ENCODE results near the gene RGL1.
A peak's percentile ranks its signal among the peaks of the same experiment; 100 is the strongest.

RGL1 gene

GRCh38 chr1:183787704-183788103 is 17.2 kb upstream of the RGL1 start:
- Histone ChIP-seq H3K27ac (ENCODE audit: insufficient read depth in 1 of 2, low read depth in 1 of 2, low read length in 2 of 2, poor library complexity in 1 of 2, severe bottlenecking in 2 of 2) (no peak overlapping the region), H3K9me3 (ENCODE audit: control extremely low read depth in 1 of 5, control insufficient read depth in 4 of 5, insufficient read depth in 2 of 5, low read depth in 1 of 5, low read length in 4 of 5) (no peaks in the 10 kb centered on the region), H3K36me3 (ENCODE audit: control insufficient read depth in 4 of 4, insufficient read depth in 4 of 4, low read length in 3 of 4) (no peaks in the 10 kb centered on the region), H3K4me1 (ENCODE audit: control extremely low read depth in 1 of 4, control insufficient read depth in 4 of 4, insufficient read depth in 4 of 4, low read length in 3 of 4) (no peaks in the 10 kb centered on the region), H3K4me3 (ENCODE audit: control insufficient read depth in 1 of 7, extremely low read depth in 1 of 7, insufficient read depth in 4 of 7, low read depth in 2 of 7, low read length in 6 of 7) (no peak overlapping the region), H3K27me3 (replicated peaks in 2 of 5; ENCODE audit: control insufficient read depth in 4 of 5, insufficient read depth in 5 of 5, low read length in 4 of 5) (no peaks in the 10 kb centered on the region)
- WGBS (ENCODE audit: insufficient coverage) = 43% methylated on average over 1 of the region's 2 CpGs
- CTCF ChIA-PET = no interaction called here
- POLR2A ChIA-PET = no interaction called here
- DNase-seq = no peak

GRCh38 chr1:183791319-183791718 is 13.6 kb upstream of the RGL1 start:
- POLR2A ChIA-PET = no interaction called here
- no peak for DNase-seq
- no peaks in the 10 kb centered on the region for H3K27me3 ChIP-seq (replicated peaks in 2 of 5; ENCODE audit: control insufficient read depth in 4 of 5, insufficient read depth in 5 of 5, low read length in 4 of 5)
- H3K4me1 ChIP-seq (ENCODE audit: control extremely low read depth in 1 of 4, control insufficient read depth in 4 of 4, insufficient read depth in 4 of 4, low read length in 3 of 4) = no peaks in the 10 kb centered on the region
- no peaks in the 10 kb centered on the region for H3K36me3 ChIP-seq (ENCODE audit: control insufficient read depth in 4 of 4, insufficient read depth in 4 of 4, low read length in 3 of 4)
- H3K9me3 ChIP-seq (ENCODE audit: control extremely low read depth in 1 of 5, control insufficient read depth in 4 of 5, insufficient read depth in 2 of 5, low read depth in 1 of 5, low read length in 4 of 5) = peaks cover 0 to 2% (median 0%) of the 10 kb centered on the region in 5 experiments
- H3K4me3 ChIP-seq (ENCODE audit: control insufficient read depth in 1 of 7, extremely low read depth in 1 of 7, insufficient read depth in 4 of 7, low read depth in 2 of 7, low read length in 6 of 7) = no peak overlapping the region
- no peak overlapping the region for H3K27ac ChIP-seq (ENCODE audit: insufficient read depth in 1 of 2, low read depth in 1 of 2, low read length in 2 of 2, poor library complexity in 1 of 2, severe bottlenecking in 2 of 2)
- CTCF ChIA-PET = interaction anchor here (1.2 kb wide), 1 partner anchor 12 kb away, joined by 3 read pairs; no protein-coding TSS in a partner anchor

- Histone ChIP-seq H3K4me1 (ENCODE audit: control extremely low read depth in 1 of 4, control insufficient read depth in 4 of 4, insufficient read depth in 4 of 4, low read length in 3 of 4) (no peaks in the 10 kb centered on the region), H3K36me3 (ENCODE audit: control insufficient read depth in 4 of 4, insufficient read depth in 4 of 4, low read length in 3 of 4) (no peaks in the 10 kb centered on the region), H3K4me3 (ENCODE audit: control insufficient read depth in 1 of 7, extremely low read depth in 1 of 7, insufficient read depth in 4 of 7, low read depth in 2 of 7, low read length in 6 of 7) (no peak overlapping the region), H3K27ac (ENCODE audit: insufficient read depth in 1 of 2, low read depth in 1 of 2, low read length in 2 of 2, poor library complexity in 1 of 2, severe bottlenecking in 2 of 2) (no peak overlapping the region), H3K27me3 (replicated peaks in 2 of 5; ENCODE audit: control insufficient read depth in 4 of 5, insufficient read depth in 5 of 5, low read length in 4 of 5) (no peaks in the 10 kb centered on the region), H3K9me3 (ENCODE audit: control extremely low read depth in 1 of 5, control insufficient read depth in 4 of 5, insufficient read depth in 2 of 5, low read depth in 1 of 5, low read length in 4 of 5) (peaks cover 0 to 2% (median 0%) of the 10 kb centered on the region in 5 experiments)
- peak in 1 of 3 donors; percentile 22 for DNase-seq
- ChIA-PET CTCF (interaction anchor here (1.2 kb wide), 1 partner anchor 11 kb away, joined by 3 read pairs; no protein-coding TSS in a partner anchor), POLR2A (interaction anchor here (0.7 kb wide), 1 partner anchor 179 kb away, joined by 3 read pairs; no protein-coding TSS in a partner anchor)
- no CpG with 5 or more reads among the region's 2 CpGs for WGBS (ENCODE audit: insufficient coverage)
Measured at GRCh38 chr1:183792300-183792699, 12.6 kb upstream of the RGL1 start.

- WGBS (ENCODE audit: insufficient coverage) = no CpG with 5 or more reads among the region's 1 CpG
- POLR2A ChIA-PET = no interaction called here
- no peak for DNase-seq
- Histone ChIP-seq H3K4me1 (ENCODE audit: control extremely low read depth in 1 of 4, control insufficient read depth in 4 of 4, insufficient read depth in 4 of 4, low read length in 3 of 4) (no peaks in the 10 kb centered on the region), H3K4me3 (ENCODE audit: control insufficient read depth in 1 of 7, extremely low read depth in 1 of 7, insufficient read depth in 4 of 7, low read depth in 2 of 7, low read length in 6 of 7) (no peak overlapping the region), H3K27me3 (replicated peaks in 2 of 5; ENCODE audit: control insufficient read depth in 4 of 5, insufficient read depth in 5 of 5, low read length in 4 of 5) (no peaks in the 10 kb centered on the region), H3K36me3 (ENCODE audit: control insufficient read depth in 4 of 4, insufficient read depth in 4 of 4, low read length in 3 of 4) (no peaks in the 10 kb centered on the region), H3K27ac (ENCODE audit: insufficient read depth in 1 of 2, low read depth in 1 of 2, low read length in 2 of 2, poor library complexity in 1 of 2, severe bottlenecking in 2 of 2) (no peak overlapping the region), H3K9me3 (ENCODE audit: control extremely low read depth in 1 of 5, control insufficient read depth in 4 of 5, insufficient read depth in 2 of 5, low read depth in 1 of 5, low read length in 4 of 5) (peaks cover 0 to 2% (median 0%) of the 10 kb centered on the region in 5 experiments)
- CTCF ChIA-PET = no interaction called here
Measured at GRCh38 chr1:183794088-183794487, 10.8 kb upstream of the RGL1 start.

- H3K27ac ChIP-seq (ENCODE audit: insufficient read depth in 1 of 2, low read depth in 1 of 2, low read length in 2 of 2, poor library complexity in 1 of 2, severe bottlenecking in 2 of 2) = no peak overlapping the region
- peaks cover 0 to 12% (median 2%) of the 10 kb centered on the region in 5 experiments for H3K9me3 ChIP-seq (ENCODE audit: control extremely low read depth in 1 of 5, control insufficient read depth in 4 of 5, insufficient read depth in 2 of 5, low read depth in 1 of 5, low read length in 4 of 5)
- POLR2A ChIA-PET = no interaction called here
- H3K4me1 ChIP-seq (ENCODE audit: control extremely low read depth in 1 of 4, control insufficient read depth in 4 of 4, insufficient read depth in 4 of 4, low read length in 3 of 4) = peaks cover 3 to 8% (median 6%) of the 10 kb centered on the region in 4 experiments
- WGBS (ENCODE audit: insufficient coverage) = 100% methylated on average over 1 of the region's 1 CpG
- CTCF ChIA-PET = no interaction called here
- no peak overlapping the region for H3K4me3 ChIP-seq (ENCODE audit: control insufficient read depth in 1 of 7, extremely low read depth in 1 of 7, insufficient read depth in 4 of 7, low read depth in 2 of 7, low read length in 6 of 7)
- H3K36me3 ChIP-seq (ENCODE audit: control insufficient read depth in 4 of 4, insufficient read depth in 4 of 4, low read length in 3 of 4) = no peaks in the 10 kb centered on the region
- peaks cover 0 to 6% (median 0%) of the 10 kb centered on the region in 5 experiments for H3K27me3 ChIP-seq (replicated peaks in 2 of 5; ENCODE audit: control insufficient read depth in 4 of 5, insufficient read depth in 5 of 5, low read length in 4 of 5)
- DNase-seq = no peak
Measured at GRCh38 chr1:183800449-183800848, 4.5 kb upstream of the RGL1 start.

GRCh38 chr1:183801649-183802048 is 3.3 kb upstream of the RGL1 start:
- Histone ChIP-seq H3K9me3 (ENCODE audit: control extremely low read depth in 1 of 5, control insufficient read depth in 4 of 5, insufficient read depth in 2 of 5, low read depth in 1 of 5, low read length in 4 of 5) (peaks cover 0 to 12% (median 2%) of the 10 kb centered on the region in 5 experiments), H3K27ac (ENCODE audit: insufficient read depth in 1 of 2, low read depth in 1 of 2, low read length in 2 of 2, poor library complexity in 1 of 2, severe bottlenecking in 2 of 2) (no peak overlapping the region), H3K27me3 (replicated peaks in 2 of 5; ENCODE audit: control insufficient read depth in 4 of 5, insufficient read depth in 5 of 5, low read length in 4 of 5) (peaks cover 0 to 14% (median 5%) of the 10 kb centered on the region in 5 experiments), H3K4me1 (ENCODE audit: control extremely low read depth in 1 of 4, control insufficient read depth in 4 of 4, insufficient read depth in 4 of 4, low read length in 3 of 4) (peaks cover 3 to 18% (median 15%) of the 10 kb centered on the region in 4 experiments), H3K36me3 (ENCODE audit: control insufficient read depth in 4 of 4, insufficient read depth in 4 of 4, low read length in 3 of 4) (no peaks in the 10 kb centered on the region), H3K4me3 (ENCODE audit: control insufficient read depth in 1 of 7, extremely low read depth in 1 of 7, insufficient read depth in 4 of 7, low read depth in 2 of 7, low read length in 6 of 7) (no peak overlapping the region)
- DNase-seq = no peak
- ChIA-PET CTCF (no interaction called here), POLR2A (no interaction called here)
- WGBS (ENCODE audit: insufficient coverage) = 97% methylated on average over 2 of the region's 2 CpGs

GRCh38 chr1:183804387-183804786 is 533 bp upstream of the RGL1 start:
- Histone ChIP-seq H3K4me1 (ENCODE audit: control extremely low read depth in 1 of 4, control insufficient read depth in 4 of 4, insufficient read depth in 4 of 4, low read length in 3 of 4) (peaks cover 3 to 25% (median 16%) of the 10 kb centered on the region in 4 experiments), H3K36me3 (ENCODE audit: control insufficient read depth in 4 of 4, insufficient read depth in 4 of 4, low read length in 3 of 4) (no peaks in the 10 kb centered on the region), H3K9me3 (ENCODE audit: control extremely low read depth in 1 of 5, control insufficient read depth in 4 of 5, insufficient read depth in 2 of 5, low read depth in 1 of 5, low read length in 4 of 5) (peaks cover 0 to 12% (median 2%) of the 10 kb centered on the region in 5 experiments), H3K27me3 (replicated peaks in 2 of 5; ENCODE audit: control insufficient read depth in 4 of 5, insufficient read depth in 5 of 5, low read length in 4 of 5) (peaks cover 0 to 20% (median 5%) of the 10 kb centered on the region in 5 experiments), H3K27ac (ENCODE audit: insufficient read depth in 1 of 2, low read depth in 1 of 2, low read length in 2 of 2, poor library complexity in 1 of 2, severe bottlenecking in 2 of 2) (no peak overlapping the region), H3K4me3 (ENCODE audit: control insufficient read depth in 1 of 7, extremely low read depth in 1 of 7, insufficient read depth in 4 of 7, low read depth in 2 of 7, low read length in 6 of 7) (peak overlapping the region in 3 of 7 experiments; percentile 65 to 86 (median 71))
- DNase-seq = no peak
- CTCF ChIA-PET = interaction anchor here (1.2 kb wide), 1 partner anchor 53 kb away, joined by 3 read pairs; no protein-coding TSS in a partner anchor
- POLR2A ChIA-PET = no interaction called here
- WGBS (ENCODE audit: insufficient coverage) = 100% methylated on average over 3 of the region's 5 CpGs

Data from common myeloid progenitor, CD34-positive (primary cell).